ENCODE results near the gene ZNF530.

ZNF530 gene

DNA sequence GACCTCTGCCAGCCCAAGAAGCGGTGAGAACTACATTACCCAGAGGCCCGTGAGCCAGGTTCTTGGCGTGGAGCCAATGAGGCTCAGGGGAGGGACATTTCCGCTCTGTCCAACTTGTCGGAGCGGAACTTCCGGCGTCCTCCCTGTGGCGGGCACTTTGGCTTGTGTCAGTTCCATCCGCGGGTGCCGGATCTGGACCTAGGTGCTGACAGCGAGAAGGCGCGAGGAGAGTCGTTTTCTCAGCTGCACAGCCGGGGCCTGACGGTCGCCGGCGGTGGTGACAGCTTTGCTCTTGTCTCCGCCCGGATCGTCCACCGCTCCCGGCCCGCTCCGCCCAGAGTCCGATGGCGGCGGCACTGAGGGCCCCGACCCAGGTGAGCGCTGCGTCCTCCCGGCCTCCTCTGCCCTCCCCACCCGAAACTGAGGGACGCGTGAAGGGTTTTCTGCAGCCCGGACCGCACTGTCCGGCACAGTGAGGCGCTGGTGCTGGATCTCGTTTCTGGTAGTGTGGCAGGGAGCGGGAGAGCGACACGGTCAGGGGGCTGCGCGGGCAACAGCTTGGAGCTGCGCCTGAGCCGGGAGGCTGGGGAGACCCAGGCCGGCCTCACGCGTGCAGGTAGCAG, at the start of gene ZNF530:
ZNF530 (plus strand) TSS at position 125 of the 623 bp plus-strand sequence. CDS start 4,461 bp downstream, outside the sequence.
- DNase-seq, result peak; percentile 96

DNA sequence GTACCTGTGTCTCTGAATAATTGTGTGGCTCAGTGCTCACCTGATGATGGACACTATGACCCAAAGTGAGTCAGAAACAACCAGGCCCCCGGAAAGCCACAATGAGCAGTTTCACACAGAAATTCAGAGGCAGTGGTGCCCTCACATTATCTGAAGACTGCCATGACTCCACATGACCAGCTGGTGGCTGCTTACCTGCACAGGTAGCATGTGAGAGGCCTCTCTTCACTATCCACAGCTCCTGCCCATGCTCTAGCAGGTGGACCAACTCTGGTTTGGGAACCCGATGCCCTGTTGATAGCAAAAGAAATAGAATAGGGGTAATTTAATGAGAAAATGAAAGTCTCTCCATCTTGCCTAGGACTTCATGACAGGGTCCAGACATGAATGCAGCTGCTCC, 47.3 kb upstream of the ZNF530 start:
- DNase-seq, result no peak

DNA sequence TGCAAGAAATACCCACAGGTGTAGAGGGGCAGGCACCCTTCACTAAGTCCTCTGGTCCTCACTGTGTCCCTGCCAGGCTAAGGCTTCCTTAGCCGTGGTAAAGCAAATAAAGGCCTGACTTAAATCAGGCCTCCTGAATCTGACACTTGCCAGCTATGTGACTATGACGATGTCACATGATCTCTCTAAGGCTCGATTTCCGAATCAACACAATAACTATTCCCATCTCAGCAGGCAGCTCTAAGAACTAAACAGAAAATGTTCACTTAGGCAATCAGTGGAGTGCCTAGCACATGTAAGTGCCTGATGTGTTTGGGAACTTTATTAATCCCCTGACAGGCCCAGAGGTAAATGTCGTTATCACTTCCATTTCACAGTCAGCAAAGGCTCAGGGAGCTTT, 42.0 kb upstream of the ZNF530 start:
- DNase-seq, result no peak

DNA sequence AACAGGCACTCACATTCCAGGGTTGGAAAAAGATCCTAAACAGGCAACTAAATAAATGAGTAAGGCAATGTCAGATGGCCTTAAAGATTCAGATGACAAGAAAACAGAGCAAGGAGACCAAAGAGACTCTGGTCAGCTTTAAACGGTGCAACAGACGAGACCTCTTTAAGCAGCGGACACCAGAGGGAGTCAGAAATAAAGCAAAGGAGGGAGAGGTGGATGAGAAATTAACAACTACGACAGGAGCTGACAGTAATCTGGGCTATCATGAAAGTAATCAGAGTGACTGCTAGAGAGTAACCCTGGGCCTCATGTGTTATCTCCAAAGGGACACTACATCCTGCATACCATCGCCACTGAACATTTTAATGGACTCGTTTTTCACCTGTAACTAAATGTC, 41.2 kb upstream of the ZNF530 start:
- DNase-seq, result no peak

DNA sequence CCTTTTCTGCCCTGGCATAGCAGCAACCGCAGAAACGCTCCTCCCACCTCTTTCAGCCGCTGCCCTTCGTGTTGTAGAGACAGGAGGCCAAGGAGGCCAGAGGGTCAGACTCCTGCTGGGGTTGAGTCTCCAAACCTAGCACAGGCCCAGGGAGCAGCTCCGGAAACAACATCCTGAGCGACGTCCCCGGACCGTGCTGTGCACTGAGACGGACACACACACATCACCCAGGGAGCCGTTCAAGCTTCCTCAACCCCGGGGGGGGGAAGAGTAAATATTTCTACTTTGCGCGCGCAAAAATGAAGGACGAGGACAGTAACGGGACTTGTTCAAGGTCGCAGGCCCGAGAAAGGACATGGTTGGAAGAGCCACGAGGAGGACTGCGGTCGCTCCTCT, 40.7 kb upstream of the ZNF530 start:
- DNase-seq, result peak; percentile 58

DNA sequence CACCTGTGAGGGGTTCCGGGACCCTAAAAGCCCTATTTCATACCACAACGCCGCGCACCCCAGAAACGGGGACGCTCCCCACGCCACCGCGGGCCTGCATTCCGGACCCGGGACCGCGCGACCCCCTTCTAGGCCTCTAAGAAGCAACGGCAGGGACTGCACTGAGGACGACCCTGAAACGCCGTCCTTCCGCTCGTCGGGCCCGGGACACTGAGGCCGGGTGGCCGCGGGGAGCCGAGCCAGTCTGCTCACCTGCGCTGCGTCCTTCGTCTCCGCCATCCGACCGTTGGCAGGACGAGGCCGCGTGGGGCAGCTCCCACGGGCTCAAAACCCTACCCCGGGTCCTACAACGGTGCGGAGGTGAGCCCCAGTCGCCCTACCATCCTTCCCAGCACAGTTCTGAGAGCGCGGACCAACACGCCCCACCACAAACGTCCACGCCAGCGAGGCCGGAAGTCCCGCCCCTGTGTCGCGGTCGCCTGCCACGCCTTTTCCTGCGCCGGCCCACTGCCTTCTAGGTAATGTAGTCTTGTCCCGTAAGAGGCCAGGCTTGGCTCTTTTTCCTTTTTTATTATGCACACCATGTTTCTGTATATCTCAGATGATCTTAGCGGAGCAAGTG, 40.2 kb upstream of the ZNF530 start, which contains the start of gene ZNF550:
ZNF550 (minus strand) TSS at position 460 of the 622 bp plus-strand sequence; CDS start at position 279, 181 bp downstream.
- DNase-seq, result peak; percentile 89

GRCh38 chr19:57560049-57560491, 39.6 kb upstream of the ZNF530 start:
- DNase-seq, result no peak

GRCh38 chr19:57563547-57563946, 36.1 kb upstream of the ZNF530 start:
- no peak for DNase-seq

DNA sequence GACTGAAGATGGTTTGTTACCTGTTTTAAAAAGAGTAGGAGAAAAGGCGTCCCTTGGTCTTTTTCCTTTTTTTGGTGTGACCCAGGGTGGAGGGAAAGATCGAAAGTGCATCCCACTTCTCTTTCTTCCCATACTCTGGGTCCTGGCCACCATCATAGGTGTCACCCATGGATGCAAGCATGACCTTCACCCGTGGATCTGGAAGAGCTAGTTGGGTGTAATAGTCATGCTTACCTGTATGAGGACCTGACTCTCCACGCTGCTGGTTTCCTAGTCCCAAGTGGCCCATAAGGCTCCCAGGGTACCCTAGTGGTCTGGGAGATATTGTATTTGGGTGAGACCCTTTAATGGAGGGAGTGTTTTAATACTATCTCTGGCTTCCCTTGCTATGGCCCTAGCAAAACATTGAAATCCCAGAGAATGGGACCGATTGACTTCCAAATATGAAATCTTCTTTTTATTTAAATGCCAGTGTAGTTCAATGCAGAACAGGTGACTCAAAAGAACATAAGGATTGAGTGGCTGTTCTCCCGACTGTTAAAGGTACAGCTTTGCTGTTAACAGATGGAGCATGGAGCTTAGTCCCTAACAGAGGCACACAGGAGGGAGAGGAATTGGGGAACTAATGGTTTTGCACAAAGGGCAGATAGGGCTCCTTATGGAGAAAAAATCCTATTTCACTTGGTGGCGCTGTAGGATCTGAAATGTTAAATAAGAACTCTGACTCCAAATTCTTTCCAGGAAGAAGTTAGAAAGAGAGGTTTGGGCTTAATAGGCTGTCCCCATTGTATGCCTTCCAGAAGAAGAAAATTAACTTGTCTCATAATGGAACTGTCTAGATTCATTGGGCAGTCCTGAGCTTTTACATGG, 33.1 kb upstream of the ZNF530 start:
- DNase-seq, result peak; percentile 19

GRCh38 chr19:57570707-57571106, 29.0 kb upstream of the ZNF530 start:
- DNase-seq, result no peak

- peak; percentile 4 for DNase-seq
These were observed 27.2 kb upstream of the ZNF530 start for GRCh38 chr19:57572415-57572947.

DNA sequence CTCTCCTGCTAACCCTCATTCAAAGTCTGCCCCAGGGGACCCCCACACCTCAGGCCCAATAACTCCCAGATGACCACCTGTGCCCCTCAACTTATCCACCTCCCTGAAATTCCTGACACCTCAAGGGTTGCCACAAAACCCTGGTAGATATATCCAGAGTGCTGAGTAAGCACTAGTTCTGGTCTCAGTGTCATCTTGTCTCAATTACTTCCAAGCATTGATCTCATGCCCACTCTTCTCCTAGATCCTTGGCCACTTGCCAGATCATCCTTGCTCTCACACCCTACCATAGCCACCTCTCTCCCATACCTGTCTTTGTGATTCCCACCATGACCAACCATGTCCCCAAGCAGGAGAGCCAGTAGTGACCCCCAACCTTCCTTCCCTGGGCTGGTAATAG, 23.0 kb upstream of the ZNF530 start:
- DNase-seq, result no peak

GRCh38 chr19:57578487-57579205, 21.0 kb upstream of the ZNF530 start, which contains the start of gene ZNF416:
Gene ZNF416 (minus strand): TSS chr19:57578911. CDS start chr19:57578704, 207 bp downstream.
- peak; percentile 98 for DNase-seq

DNA sequence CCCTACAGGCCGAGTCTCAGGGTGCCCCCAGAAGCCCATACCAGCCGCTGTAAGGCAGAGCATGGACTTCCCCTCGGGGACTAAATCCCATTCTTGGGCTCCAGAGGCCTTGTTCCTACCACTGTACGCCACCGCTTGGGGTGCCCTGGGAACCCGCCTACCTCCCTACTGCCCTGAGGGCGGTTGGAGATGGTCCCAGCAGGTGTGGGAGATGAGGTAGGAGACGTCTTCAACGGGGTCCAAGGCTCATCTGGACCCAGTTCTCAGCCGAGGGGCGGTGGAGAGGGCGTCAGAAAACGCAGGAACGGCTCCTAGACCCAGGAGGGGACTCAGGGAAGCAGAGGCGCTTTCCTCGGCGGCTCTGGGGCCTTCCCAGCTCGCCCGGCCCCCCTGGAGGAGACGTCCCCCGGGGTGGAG, 16.6 kb upstream of the ZNF530 start:
- no peak for DNase-seq

GRCh38 chr19:57583521-57584416, 15.9 kb upstream of the ZNF530 start, which contains the start of gene ZIK1:
Gene ZIK1 (plus strand): TSS chr19:57584145. CDS start chr19:57584357, 212 bp downstream.
- DNase-seq, result peak; percentile 92

GRCh38 chr19:57587529-57587928, 12.2 kb upstream of the ZNF530 start:
- DNase-seq, result no peak

DNA sequence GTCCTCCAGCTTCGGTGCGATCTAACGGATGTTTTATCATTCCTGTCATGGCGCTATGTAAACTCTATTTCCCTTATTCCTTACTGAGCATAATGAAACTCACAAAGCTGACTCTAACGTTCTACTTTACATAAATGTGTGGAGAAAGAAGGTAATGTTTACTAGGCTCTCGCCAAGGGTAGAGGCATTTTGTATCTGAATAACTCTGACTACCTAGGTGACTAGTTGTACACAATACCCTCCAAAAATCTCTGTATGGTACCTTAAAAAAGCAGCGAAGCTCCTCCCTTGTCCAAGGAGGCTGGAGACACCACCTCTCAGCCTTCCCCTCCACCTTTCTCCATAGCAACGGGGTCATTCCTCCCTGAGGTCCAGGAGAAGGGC, 316 bp upstream of the ZNF530 start:
- no peak for DNase-seq

- no peak for DNase-seq
These were observed 7.2 kb downstream of the ZNF530 start for GRCh38 chr19:57606931-57607330.

GRCh38 chr19:57611113-57611512, 11.4 kb downstream of the ZNF530 start:
- no peak for DNase-seq

- peak; percentile 95 for DNase-seq
These were observed 14.5 kb downstream of the ZNF530 start, which contains the start of gene ZNF134 for GRCh38 chr19:57613941-57614743. Gene ZNF134 (plus strand): TSS chr19:57614242. CDS start chr19:57619469, 5,227 bp downstream.

All from islet precursor cell (in vitro differentiated cells).